ENCODE measurements around the gene TNS3.

TNS3 gene

GRCh38 chr7:47367369-47367768 lies 214.5 kb downstream of the TNS3 start:
- Mint-ChIP-seq H3K9me3 (ENCODE audit: low read depth) (no peaks in the 10 kb centered on the region), H3K36me3 (no peaks in the 10 kb centered on the region), H3K4me1 (ENCODE audit: low read depth) (no peaks in the 10 kb centered on the region), H3K27ac (no peak overlapping the region), H3K4me3 (no peak overlapping the region), H3K27me3 (no peaks in the 10 kb centered on the region)

- Mint-ChIP-seq H3K27ac (no peak overlapping the region), H3K4me1 (ENCODE audit: low read depth) (peaks cover under 1% of the 10 kb centered on the region), H3K4me3 (no peak overlapping the region), H3K9me3 (ENCODE audit: low read depth) (no peaks in the 10 kb centered on the region), H3K27me3 (no peaks in the 10 kb centered on the region), H3K36me3 (no peaks in the 10 kb centered on the region)
These were observed 215.0 kb downstream of the TNS3 start for GRCh38 chr7:47366960-47367359.

- H3K4me3 Mint-ChIP-seq, result no peak overlapping the region
- H3K9me3 Mint-ChIP-seq (ENCODE audit: low read depth), result no peaks in the 10 kb centered on the region
- no peaks in the 10 kb centered on the region for H3K36me3 Mint-ChIP-seq
- H3K27me3 Mint-ChIP-seq, result no peaks in the 10 kb centered on the region
- no peak overlapping the region for H3K27ac Mint-ChIP-seq
- H3K4me1 Mint-ChIP-seq (ENCODE audit: low read depth), result peaks cover 8% of the 10 kb centered on the region
These were observed 215.7 kb downstream of the TNS3 start for GRCh38 chr7:47366211-47366610.

- Mint-ChIP-seq H3K27me3 (no peaks in the 10 kb centered on the region), H3K9me3 (ENCODE audit: low read depth) (no peaks in the 10 kb centered on the region), H3K4me3 (no peak overlapping the region), H3K36me3 (no peaks in the 10 kb centered on the region), H3K4me1 (ENCODE audit: low read depth) (peaks cover 8% of the 10 kb centered on the region), H3K27ac (no peak overlapping the region)
These were observed 218.9 kb downstream of the TNS3 start for GRCh38 chr7:47362984-47363383.

DNA sequence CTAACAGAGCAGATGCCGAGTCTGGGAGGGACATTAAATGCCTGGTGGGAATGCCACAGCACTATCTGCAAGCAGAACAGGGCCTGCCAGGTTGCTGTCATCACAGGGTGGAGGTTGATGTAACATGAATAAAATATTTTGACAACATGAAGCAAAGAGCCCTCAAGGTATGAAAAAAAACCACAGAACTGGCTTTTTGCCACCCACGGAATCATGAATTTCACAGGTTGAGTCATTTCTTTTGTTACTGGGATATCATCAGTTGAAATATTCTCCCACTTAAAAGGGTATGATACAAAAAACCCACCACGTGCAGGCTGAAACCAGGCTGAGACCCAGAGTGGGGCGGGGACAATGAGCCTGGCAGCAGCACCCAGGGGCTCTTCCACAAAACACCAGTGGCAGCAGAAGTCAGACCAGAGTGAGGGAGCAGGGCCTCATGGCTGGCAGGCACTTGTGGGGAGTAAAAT lies 220.1 kb downstream of the TNS3 start:
- Mint-ChIP-seq H3K9me3 (ENCODE audit: low read depth) (no peaks in the 10 kb centered on the region), H3K27me3 (no peaks in the 10 kb centered on the region), H3K4me1 (ENCODE audit: low read depth) (peaks cover 8% of the 10 kb centered on the region), H3K4me3 (no peak overlapping the region), H3K36me3 (no peaks in the 10 kb centered on the region), H3K27ac (no peak overlapping the region)

DNA sequence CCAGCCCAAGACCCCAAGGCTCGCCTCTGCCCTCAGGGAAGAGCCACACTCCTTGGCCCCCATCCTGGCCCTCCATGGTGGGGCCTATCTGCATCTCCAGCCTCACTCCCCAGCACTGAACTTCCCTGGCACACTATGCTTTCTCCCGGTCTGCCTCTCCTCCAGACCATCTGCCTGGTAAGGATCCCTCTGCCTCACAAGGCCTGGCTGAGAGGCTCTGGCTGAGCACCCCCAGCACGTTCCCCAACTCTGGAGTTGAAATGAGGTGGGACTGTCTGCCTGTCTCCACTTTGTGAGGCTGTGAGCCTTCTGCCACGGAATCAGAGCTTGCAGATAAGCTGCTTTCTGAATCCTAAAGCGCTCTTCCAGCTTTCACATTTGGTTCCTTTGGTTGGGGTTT lies 220.7 kb downstream of the TNS3 start:
- Mint-ChIP-seq H3K27ac (no peak overlapping the region), H3K9me3 (ENCODE audit: low read depth) (no peaks in the 10 kb centered on the region), H3K4me3 (no peak overlapping the region), H3K27me3 (no peaks in the 10 kb centered on the region), H3K4me1 (ENCODE audit: low read depth) (peaks cover 8% of the 10 kb centered on the region), H3K36me3 (no peaks in the 10 kb centered on the region)

DNA sequence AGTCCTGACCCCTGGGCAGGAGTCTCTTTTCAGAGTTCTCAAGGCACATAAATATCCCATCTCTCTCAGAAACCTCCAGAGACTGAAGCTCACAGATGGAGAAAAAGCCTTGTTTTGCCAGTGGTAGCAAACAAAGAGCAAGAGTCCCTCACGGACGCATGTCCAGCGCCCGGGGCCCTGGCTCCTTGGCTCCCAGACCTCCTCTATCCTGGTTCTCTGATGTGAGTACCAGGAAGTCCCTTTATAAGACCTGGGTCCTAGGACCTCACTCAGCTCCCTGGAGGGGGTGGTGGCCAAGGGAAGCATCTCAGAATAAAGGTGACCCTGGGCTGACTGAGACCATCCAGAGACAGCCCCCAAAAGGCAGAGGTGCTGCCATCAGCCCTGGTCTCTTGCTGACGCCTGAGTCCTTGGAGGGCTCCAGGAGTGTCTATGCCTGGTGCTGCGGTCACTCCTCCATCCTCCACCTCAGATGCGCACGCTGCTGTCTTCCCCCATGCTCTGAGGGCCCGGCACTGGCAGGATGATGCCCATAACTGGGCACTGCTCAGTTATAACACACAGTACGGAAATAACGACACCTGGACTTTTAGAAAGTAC lies 221.5 kb downstream of the TNS3 start:
- H3K4me3 Mint-ChIP-seq, result no peak overlapping the region
- H3K4me1 Mint-ChIP-seq (ENCODE audit: low read depth), result peaks cover 8% of the 10 kb centered on the region
- no peak overlapping the region for H3K27ac Mint-ChIP-seq
- H3K9me3 Mint-ChIP-seq (ENCODE audit: low read depth), result no peaks in the 10 kb centered on the region
- H3K27me3 Mint-ChIP-seq, result no peaks in the 10 kb centered on the region
- H3K36me3 Mint-ChIP-seq, result no peaks in the 10 kb centered on the region

- no peaks in the 10 kb centered on the region for H3K36me3 Mint-ChIP-seq
- no peaks in the 10 kb centered on the region for H3K9me3 Mint-ChIP-seq (ENCODE audit: low read depth)
- H3K4me3 Mint-ChIP-seq, result no peak overlapping the region
- peaks cover 8% of the 10 kb centered on the region for H3K4me1 Mint-ChIP-seq (ENCODE audit: low read depth)
- no peaks in the 10 kb centered on the region for H3K27me3 Mint-ChIP-seq
- no peak overlapping the region for H3K27ac Mint-ChIP-seq
These were observed 222.8 kb downstream of the TNS3 start for GRCh38 chr7:47358944-47359588.

GRCh38 chr7:47358357-47358756 lies 223.6 kb downstream of the TNS3 start:
- Mint-ChIP-seq H3K27me3 (no peaks in the 10 kb centered on the region), H3K9me3 (ENCODE audit: low read depth) (no peaks in the 10 kb centered on the region), H3K27ac (no peak overlapping the region), H3K4me3 (no peak overlapping the region), H3K36me3 (no peaks in the 10 kb centered on the region), H3K4me1 (ENCODE audit: low read depth) (peaks cover 8% of the 10 kb centered on the region)

GRCh38 chr7:47357863-47358262 lies 224.0 kb downstream of the TNS3 start:
- H3K9me3 Mint-ChIP-seq (ENCODE audit: low read depth), result no peaks in the 10 kb centered on the region
- no peaks in the 10 kb centered on the region for H3K36me3 Mint-ChIP-seq
- H3K4me1 Mint-ChIP-seq (ENCODE audit: low read depth), result peaks cover 8% of the 10 kb centered on the region
- H3K27ac Mint-ChIP-seq, result no peak overlapping the region
- no peak overlapping the region for H3K4me3 Mint-ChIP-seq
- H3K27me3 Mint-ChIP-seq, result no peaks in the 10 kb centered on the region

DNA sequence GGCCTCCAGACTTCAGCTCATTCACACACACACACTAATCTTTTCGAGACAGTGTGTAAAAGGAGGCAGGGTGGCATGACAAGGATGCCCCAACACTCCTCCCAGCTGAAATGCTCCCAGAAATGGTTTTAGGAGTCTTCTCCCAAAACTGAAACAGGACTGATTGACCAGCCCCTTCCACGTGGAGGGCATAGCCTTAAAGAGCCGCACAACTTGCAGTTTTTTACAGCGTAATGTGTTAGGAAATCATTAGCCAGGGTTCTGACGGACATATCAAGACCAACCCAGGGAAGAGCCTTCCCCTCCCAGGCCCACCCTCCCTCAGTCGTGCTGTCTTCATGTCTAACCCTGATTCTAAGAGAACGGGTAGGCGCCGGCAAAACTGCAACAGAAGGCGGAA lies 224.6 kb downstream of the TNS3 start:
- no peaks in the 10 kb centered on the region for H3K9me3 Mint-ChIP-seq (ENCODE audit: low read depth)
- no peak overlapping the region for H3K27ac Mint-ChIP-seq
- no peaks in the 10 kb centered on the region for H3K27me3 Mint-ChIP-seq
- no peaks in the 10 kb centered on the region for H3K36me3 Mint-ChIP-seq
- no peak overlapping the region for H3K4me3 Mint-ChIP-seq
- peaks cover 8% of the 10 kb centered on the region for H3K4me1 Mint-ChIP-seq (ENCODE audit: low read depth)

DNA sequence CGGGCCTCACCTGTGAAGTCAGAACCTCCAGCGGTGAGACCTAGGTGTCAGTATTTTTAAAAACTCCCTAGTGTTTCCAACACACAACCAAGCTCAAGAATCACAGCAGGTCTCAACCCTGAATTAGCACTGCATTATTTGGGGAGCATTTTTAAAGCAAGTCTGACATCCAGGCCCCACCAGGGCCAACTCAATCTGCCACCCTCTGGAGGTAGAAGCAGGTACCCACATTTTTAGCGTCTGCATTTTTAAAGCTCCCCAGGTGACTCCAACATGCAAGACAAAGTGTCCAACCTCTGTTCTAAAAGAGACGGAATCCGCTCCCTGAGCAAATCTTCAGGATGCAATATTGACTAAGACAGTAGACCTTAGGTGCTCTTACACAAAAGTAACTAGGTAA lies 225.7 kb downstream of the TNS3 start:
- Mint-ChIP-seq H3K27me3 (no peaks in the 10 kb centered on the region), H3K36me3 (no peaks in the 10 kb centered on the region), H3K9me3 (ENCODE audit: low read depth) (no peaks in the 10 kb centered on the region), H3K27ac (no peak overlapping the region), H3K4me3 (no peak overlapping the region), H3K4me1 (ENCODE audit: low read depth) (peaks cover 1% of the 10 kb centered on the region)

GRCh38 chr7:47355684-47356083 lies 226.2 kb downstream of the TNS3 start:
- H3K27me3 Mint-ChIP-seq, result no peaks in the 10 kb centered on the region
- no peaks in the 10 kb centered on the region for H3K36me3 Mint-ChIP-seq
- H3K27ac Mint-ChIP-seq, result no peak overlapping the region
- H3K4me3 Mint-ChIP-seq, result no peak overlapping the region
- no peaks in the 10 kb centered on the region for H3K9me3 Mint-ChIP-seq (ENCODE audit: low read depth)
- H3K4me1 Mint-ChIP-seq (ENCODE audit: low read depth), result no peaks in the 10 kb centered on the region

DNA sequence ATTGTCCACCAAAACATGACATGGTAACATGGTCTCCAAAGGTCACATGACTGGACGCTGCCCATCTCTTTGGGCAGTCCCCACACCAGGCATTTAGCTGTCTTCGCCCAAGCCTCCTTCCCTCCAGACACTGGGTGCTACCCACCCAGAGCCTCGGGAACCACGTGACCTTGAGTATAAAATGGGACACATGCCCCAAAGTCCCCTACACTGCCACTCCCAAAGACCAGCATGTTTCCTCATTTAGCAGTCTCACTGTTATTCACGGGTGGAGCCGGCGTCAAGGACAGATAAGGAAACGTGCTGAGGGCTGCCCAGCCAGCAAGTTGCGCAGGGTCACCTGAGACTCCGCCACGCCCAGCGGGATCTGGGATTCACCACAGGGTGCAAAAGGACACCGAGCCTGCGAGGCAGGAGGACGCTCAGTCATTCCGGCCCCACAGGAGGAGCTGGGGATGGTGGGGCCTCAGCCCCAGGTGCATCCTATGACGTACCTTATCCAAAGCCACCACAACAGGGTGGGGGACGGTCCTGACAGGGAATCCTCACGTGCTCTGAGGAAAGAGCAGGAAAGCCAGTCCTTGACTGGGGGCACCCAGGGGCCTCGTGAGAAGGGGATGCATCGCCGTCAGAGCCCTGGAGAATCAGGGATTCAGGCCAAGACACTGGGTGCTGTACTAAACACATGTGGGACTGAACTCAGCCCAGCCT lies 226.9 kb downstream of the TNS3 start:
- no peak overlapping the region for H3K4me3 Mint-ChIP-seq
- H3K27ac Mint-ChIP-seq, result no peak overlapping the region

GRCh38 chr7:47354071-47354470 lies 227.8 kb downstream of the TNS3 start:
- no peaks in the 10 kb centered on the region for H3K9me3 Mint-ChIP-seq (ENCODE audit: low read depth)
- H3K27ac Mint-ChIP-seq, result no peak overlapping the region
- no peaks in the 10 kb centered on the region for H3K27me3 Mint-ChIP-seq
- no peak overlapping the region for H3K4me3 Mint-ChIP-seq
- H3K36me3 Mint-ChIP-seq, result no peaks in the 10 kb centered on the region
- H3K4me1 Mint-ChIP-seq (ENCODE audit: low read depth), result no peaks in the 10 kb centered on the region

More for the DNA sequence above, 226.9 kb downstream of the TNS3 start:
- no peaks in the 10 kb centered on the region for H3K4me1 Mint-ChIP-seq (ENCODE audit: low read depth)
- no peaks in the 10 kb centered on the region for H3K9me3 Mint-ChIP-seq (ENCODE audit: low read depth)
- H3K36me3 Mint-ChIP-seq, result no peaks in the 10 kb centered on the region
- H3K27me3 Mint-ChIP-seq, result no peaks in the 10 kb centered on the region

Data from activated naive CD8-positive, alpha-beta T cell (primary cell).